Right lung (tissue), 5 donors: Measurements from ENCODE around the gene PIP5K1C. TPM values are rescaled to one million over a fixed set of nuclear protein-coding genes. Genes with fewer than 3 reads are reported as not detected.
"Not testable (repeated sequence)": the region's sequence is repeated elsewhere in the genome, so short reads cannot be mapped to it uniquely, and the experiment has no call there.

ENCODE experiments used
- DNase-seq, 2 donors: peaks; one replicate each; pipeline ENCODE4 v3.0.0-alpha.2; 2013
- polyA plus RNA-seq, 5 donors: library from polyadenylated mRNA; unstranded; fragments of 120-200 nt; gene quantifications; one replicate each; pipeline versions ENCODE4 v1.2.1 to v1.2.3, GENCODE V29; 2013; ENCODE audit warnings: inconsistent platforms in 1 of 5, low replicate concordance in 1 of 5; ENCODE audit not compliant: insufficient read length in 5 of 5, insufficient read depth in 1 of 5

The PIP5K1C gene
- polyA plus RNA-seq, 5 donors: 16.6 to 32.1 (median 23.6) TPM

DNA sequence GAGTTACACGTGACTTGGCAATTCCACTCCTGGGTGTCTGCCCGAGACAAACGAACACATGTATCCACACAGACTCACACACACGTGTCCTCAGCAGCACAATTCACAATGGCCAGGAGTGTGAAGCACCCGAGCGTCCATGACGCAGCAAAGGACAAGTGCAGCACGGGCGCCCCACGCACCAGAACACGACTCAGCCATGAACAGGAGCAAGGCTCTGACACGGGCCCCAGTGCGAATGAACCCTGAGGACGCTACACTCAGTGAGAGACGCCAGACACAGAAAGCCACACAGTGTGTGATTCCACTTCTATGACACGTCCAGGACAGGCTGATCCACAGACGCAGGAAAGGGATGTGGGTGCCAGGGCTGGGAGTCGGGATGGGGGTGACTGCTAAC lies 36.4 kb downstream of the PIP5K1C start:
- no peak for DNase-seq

DNA sequence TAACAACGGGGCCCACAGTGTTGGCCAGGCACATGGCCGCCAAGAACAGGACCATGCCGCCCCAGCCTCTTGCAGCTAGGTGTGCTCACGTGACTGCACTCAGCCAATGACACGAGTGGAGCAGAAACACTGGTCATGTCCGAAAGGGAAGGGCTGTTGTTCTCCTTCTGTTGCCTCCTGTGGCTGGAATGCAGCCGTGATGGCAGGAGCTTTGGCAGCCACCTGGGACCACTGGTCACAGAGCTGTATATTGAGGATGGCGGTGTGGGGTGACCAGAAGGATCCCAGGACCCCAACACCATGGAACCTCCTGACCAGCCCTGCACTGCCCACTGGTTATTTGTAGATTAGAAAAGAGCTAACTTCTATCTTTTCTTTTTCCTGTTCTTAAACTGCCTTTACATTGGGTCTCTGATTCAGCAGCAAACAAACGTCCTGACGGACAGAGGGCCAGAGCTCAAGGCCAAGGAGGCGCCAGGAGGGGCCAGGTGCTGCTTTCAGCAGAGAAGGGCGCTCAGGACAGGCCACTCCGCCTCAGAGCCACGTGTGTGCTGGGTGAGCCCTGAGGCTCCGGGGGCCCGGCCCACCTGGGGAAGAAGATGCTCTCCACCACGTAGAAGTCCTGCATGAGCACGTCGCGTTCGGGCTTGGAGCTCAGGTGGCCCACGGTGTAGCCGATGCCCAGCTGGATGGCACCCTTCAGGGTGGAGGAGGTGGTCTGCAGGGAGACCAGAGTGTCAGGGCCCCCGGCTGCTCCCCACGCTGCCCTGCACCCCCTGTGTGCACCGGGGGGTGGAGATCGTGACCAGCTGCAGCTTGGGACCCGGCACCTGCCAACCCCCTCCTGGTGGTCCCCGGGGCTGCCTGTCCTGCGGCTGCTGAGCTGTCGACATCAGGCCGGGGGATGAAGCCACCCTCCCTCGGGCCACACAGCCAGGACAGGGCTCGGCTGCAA lies 38.7 kb downstream of the PIP5K1C start:
- DNase-seq: no peak

DNA sequence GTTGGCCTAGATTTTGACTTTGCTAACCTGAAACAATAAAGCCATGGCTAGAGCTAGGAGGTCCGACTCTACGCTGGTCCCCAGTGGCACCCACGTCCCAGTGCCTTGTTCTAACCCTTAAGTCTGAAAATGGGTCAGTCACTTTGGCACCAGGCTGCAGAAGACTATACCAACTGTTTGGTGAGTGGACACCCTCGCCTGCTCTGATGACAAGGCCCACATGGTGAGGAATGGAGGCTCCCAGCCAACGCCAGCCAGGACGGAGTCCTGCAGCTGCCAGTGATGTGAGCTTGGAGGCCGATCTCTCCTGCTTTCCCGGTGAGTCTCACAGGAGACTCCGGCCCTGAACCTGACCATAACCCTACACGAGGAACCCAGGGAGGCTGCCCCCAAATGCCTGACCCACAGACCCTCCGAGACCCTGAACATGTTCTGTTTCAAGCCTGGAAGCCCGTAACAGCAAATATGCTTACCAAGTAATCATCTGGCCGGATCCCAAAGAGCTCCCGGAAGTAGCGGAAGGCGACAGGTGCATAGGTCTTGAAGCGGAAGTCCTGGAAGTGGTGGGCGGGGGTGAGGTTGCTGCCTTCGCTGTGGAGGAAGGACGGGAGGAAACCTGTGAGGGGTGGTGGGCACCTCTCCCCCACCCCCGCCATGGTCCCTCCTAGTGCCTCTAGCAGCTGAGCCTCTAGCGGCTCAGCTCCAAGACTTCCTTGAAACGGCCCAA lies 39.6 kb downstream of the PIP5K1C start:
- DNase-seq: no peak

DNA sequence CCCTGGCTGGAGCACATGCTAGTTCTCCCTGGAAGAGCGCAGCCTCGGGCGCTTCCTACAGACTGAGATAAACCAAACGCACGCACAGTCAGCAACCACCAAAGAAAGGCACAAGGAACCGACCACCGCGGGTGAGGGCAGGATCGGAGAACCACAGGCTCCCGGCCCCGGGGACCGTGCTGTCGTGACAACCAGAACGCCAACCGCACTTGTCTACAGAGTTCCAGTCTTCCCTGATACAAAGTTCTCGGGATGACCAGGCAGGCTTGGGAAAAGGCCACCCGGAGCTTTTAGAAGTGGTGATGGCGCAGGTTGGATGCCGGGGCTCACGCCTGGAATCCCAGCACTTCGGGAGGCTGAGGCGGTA lies 40.5 kb downstream of the PIP5K1C start:
- no peak for DNase-seq

DNA sequence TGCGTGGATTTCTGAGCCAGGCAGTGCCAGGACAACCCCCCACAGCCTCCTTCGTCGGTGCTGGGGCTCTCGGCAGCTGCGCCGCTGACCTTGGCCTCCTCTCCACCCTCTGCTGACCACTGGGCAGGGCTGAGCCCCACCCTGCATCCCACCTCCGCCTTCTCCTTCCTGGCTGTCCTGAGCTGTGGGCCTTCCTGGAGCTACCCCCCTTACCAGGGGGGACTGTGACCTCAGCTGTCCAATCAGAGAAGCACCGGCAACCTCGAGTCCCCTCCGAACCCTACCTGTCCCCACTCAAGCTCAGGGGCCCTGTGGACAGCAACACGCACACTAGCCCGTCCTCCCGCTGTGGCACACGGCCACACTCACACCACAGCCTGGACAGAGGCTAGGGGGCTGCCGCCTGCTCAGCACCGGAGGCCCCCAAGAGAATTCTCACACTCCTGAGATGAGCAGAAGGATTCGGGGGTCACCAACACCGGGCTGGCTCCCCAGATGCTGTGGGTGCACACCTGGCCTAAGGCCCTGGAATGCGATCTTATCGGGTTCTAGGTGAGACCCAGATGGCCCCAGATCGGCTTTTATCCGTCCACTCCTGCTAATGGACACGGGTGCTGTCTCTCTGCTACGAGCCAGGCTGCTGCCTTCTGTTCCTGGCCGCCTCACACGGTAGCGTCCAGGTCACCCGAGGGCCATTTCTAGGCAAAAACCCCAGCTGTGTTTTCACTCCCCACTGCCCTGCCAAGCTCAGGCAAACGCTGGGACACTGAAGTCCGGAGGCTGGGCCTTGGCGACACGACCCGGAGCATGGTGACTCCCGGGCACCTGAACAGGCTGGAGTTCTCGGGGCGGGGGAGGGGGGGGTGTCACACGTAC lies 41.2 kb downstream of the PIP5K1C start:
- DNase-seq: no peak

DNA sequence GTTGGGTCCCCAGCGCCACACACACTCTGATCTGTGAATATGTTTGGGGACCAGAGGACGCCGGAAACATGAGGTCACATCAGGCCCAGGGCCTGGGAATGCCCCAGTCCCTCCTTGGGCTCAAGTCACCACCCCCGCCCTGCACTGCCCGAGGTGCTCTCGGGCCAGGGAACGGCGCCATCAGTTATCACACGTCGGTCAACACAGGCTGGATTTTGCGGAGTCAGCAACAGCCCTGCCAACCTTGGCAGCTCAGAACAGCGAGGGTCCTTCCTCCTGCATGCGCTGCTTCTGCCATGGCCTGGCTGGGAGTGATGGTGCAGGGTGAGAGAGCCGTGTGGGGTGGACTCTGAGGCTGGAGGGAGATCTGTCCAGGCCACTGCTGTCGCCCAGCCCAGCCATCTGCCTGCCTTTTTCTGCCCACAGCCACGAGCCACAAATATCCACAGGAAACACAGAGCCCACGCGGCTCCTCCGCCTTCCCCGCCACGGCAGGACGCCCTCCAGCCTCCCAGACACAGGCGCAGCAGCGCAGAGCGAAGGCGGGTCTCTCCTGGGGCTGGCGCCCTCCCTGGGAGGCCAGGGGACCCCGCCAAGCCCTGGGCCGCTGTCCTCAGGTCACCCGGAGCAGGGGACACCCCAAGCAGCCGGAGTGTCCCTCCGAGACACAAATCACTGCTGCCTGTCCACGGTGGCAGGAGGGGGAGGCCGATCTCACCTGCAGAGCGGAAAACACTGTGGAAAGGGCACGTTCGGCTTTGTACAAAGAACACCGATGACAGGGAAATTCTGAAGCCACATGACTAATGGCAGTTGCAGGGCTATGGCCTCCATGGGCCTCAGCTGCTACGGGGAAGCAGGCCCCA lies 42.0 kb downstream of the PIP5K1C start:
- DNase-seq: no peak

DNA sequence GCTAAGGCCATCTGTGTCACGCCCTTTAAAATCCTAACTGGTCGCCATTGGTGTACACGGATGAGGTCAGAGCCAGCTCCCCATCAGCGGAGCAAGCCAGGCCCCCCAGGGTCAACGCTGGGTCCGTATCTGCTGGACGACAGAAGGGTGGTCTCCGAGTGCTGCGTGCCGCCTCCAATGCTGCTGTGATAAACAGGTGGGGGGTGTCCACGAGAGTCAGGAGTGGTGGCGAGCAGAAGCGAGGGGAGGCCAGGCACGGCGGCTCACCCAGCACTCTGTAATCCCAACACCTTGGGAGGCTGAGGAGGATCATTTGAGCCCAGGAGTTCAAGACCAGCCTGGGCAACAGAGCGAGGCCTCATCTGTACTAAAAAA lies 42.9 kb downstream of the PIP5K1C start:
- no peak for DNase-seq

DNA sequence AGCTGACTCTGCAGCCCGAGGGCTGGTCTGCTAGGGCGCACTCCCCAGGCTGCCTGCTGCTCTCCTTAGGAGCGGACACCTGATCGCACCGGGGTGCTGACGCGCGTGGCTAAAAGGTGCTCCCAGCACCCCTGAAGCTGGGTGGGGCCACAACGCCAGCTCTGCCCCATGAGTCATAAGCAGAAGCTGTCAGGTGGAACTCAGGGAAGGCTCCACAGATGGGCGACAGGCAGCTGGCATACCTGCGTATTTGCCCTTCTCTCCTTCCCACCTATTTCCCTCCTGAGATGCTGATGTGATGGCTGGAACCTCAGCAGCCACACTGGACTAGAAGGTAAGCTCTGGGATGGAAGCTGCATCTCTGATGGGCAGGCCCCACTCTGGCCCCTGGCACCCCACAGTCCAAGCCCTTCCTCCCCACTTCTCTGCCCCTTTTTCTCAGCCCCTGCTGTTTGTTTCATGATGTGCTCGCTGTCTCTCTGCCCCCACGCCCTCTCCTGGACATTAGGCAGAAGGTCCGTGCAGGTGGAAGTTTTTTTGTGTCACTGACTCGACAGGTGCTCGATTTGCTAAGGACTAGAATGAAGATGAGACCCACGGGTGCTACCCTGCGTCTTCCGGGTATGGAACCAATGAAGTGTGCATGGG lies 43.4 kb downstream of the PIP5K1C start:
- no peak for DNase-seq

DNA sequence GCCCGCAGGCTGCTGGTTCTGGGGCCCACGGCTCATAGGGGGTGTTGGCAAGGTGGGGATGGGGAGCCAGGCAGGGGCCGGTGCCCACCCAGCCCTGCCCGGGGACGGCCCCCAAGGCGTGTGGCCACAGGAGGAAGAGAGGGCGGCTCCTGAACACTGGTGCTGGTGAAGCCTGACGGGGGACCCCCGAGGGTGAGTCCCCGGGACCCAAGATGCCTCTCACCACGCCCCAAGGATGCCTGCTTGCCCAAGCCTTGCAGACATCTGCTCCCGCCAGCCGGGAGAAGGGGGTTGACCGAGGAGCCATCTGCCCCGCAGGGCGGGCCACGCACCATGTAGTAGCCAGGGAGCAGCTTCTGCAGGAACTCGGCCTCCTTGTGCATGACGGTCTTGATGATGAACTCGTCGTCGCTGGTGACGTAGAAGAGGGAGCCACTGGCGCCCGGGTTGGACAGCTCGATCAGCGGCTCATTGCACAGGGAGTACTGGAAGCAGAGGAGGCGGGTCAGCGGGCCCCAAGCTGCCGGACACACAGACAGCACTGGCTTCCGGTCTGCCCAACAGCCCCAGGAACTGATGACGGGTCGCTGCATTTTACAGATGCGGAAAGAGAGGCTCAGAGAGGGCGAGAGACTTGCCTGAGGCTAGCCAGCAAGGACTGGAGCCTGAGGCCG lies 44.1 kb downstream of the PIP5K1C start:
- DNase-seq: no peak

DNA sequence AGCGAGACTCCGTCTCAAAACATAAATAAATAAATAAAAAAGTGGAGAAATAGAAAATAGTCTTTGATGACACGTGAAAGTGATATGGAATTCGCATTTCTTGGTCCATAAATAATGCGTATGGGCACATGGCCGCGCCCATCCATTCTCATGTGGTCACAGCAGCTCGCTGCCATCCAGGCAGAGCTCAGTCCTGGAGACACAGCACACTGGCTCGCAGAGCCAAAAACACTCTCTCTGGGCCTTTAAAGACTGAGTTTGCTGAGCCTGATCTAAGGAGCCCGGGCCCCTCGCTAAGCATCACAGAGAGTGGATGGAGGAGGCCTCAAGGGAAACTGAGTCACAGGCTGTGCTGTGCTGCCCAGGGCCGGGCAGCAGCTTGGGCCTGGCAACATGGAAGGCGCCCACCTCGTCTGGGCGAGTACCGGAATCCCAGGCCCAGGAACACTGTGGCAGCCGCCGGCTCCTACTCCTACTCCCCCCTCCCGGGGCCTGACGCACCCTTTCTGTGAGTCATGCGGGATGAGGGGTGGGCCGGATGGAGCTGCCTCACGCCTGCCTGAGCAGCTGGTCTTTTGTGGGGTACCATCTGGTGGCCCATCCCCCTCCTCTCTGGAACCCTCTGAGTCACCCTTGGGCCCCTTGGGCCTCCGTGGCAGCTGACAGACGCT lies 44.7 kb downstream of the PIP5K1C start:
- no peak for DNase-seq

DNA sequence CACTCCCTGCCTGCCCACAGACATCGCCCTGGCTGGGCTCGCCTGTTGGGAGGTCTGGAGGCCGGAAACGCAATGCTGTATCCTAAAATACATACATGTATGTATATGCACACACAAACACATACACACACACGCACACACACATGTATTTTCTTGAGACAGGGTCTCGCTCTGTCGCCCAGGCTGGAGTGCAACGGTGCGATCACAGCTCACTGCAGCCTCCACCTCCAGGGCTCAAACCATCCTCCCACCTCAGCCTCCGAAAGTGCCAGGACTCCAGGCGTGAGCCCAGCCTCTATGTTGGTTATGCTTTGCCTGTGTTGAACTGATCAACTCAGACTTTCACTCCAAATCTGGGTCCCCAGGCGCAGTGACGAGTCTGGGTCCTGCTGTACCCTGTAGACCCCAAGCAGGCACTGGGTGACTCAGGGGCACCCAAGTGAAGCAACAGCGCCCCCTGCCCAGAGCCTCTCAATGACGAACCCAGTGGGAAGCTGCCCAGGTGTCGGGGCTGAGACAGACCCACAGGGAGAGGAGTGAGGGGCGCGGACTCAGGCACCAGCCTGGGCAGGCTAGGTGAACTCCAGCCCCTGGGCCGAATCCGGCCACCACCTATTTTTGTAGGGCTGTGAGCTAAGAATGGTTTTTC lies 46.3 kb downstream of the PIP5K1C start:
- no peak for DNase-seq

DNA sequence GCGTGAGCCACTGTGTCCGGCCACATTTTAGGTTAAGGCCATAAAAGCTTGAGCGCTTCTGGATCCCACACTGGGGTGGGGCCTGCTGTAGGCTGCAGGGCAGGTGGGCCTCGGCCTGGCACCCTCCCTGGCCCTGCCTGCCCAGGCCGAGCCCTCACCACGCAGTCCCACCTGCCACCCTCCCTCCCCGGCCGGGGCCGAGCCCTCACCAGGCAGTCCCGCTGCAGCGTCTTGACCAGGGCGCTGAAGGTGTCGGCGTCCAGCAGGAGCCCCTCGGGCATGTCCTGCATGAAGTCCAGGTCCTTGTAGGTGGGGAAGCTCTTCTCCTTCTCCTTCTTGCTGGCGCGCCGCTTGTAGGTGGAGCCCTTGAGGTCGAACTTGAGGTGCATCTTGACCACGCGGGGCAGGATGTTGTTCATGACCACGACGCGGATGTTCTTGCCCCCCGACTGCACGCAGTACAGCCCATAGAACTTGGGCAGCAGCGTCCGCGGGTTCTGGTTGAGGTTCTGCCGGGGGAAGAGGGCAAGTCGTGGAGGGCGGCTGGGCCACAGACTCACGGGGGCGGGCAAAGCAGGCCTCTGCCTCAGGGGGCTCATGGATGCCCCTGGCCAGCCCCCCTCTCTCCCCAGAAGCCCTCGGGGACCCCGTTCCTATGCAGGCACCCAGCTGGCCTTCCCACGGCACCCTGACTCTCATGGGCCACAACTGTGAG lies 47.0 kb downstream of the PIP5K1C start:
- no peak for DNase-seq

DNA sequence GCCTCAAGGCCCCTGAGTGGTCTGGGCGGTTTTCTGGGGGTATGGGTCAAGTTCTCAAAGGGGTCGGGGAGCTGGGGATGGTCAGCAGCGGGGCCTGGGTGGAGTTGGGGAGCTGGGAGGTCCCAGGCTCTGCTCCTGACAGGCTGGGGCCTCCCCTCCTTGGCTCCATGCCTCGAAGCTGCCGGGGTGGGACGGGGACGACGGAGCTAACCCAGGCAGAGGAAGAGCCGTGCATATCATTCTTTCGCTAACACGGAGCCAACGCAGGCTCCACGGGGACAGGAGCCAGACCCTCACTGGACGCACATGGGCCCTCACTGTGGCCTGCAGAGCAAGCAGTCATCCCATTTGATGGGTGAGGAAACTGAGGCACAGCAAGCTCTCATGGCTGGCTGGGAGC lies 47.8 kb downstream of the PIP5K1C start:
- DNase-seq: no peak

DNA sequence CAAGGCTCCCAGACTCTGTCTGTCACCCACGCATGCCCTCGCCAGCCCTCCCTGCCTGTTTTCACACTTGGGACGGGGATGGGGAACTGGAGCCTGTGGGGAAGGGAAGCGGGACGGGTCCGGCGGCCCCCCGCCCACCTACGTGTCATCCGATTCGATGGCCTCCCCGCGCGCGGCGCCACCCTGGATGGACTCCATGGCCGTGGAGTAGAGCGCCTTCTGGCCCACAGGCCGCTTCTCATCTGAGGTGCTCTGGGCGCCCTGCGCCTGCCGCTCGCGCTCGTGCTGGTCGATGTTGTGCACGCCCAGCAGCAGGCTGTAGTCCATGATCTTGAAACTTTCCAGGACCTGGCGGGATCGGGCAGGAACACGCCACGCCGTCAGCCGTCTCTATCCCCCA lies 48.6 kb downstream of the PIP5K1C start:
- no peak for DNase-seq

DNA sequence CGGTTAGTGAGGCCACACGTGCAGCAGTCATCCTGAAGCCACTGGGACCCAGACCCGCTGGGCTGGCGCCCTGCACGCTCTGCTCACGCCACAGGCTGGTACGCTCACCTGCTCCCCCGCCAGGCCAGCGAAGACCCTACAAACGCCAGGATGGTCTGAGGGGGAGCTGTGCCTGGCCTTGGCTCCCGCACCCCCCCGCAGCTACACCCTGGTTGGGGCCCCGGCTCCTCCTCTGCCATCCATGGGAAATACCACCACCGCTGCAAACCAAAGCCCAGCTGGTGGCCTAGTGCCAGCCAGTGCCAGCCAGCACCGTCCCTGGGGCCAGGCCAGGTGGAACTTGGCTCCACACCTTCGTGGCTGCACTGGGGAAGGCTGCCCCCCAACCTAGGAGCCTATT lies 50.4 kb downstream of the PIP5K1C start:
- DNase-seq: no peak

DNA sequence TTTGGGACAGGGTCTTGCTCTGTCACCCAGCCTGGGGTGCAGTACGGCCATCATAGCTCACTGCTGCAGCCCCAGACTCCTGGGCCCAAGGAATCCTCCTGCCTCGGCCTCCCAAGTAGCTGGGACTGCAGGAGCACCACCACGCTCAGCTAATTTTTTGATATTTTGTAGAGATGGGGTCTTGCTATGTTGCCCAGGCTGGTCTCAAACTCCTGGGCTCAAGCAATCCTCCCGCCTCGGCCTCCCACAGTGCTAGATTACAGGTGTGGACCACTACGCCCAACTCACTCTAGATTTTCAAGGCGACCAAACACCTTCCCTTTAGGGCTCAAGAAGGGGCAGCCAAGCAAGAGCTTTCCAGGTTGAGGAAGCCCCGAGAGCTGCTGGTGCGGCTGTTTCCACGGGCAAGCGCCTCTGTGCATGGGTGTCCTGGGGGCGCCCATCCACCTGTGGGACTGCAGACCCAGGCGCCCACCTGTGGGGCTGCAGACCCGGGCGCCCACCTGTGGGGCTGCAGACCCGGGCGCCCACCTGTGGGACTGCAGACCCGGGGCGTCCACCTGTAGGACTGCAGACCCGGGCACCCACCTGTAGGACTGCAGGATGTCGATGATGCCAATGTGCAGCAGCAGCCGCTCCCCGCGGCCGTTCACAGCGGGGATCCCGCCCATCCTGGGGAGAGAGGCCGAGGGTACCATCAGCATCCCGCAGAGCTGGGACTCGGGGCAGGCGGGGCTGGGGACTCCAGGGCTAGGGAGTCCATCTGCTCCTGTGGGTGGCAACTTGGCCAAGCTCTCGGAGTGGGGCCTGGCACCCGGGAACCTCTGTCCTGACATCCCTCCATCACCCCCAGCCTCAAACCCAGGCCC lies 52.0 kb downstream of the PIP5K1C start:
- DNase-seq: no peak

DNA sequence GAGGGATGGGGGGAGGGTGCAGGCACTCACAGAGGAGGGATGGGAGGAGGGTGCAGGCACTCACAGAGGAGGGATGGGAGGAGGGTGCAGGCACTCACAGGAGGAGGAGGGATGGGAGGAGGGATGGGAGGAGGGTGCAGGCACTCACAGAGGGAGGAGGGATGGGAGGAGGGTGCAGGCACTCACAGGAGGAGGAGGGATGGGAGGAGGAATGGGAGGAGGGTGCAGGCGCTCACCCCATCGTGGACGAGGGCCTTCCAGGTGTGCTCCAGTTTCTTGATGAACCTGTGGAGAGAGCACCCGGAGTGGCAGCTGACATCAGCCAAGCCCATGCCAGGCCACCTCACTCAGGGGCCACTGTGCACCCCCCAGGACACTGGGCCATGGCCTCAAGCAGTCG lies 53.2 kb downstream of the PIP5K1C start:
- not testable (repeated sequence) for DNase-seq
